Measurements from ENCODE around the gene TM6SF1.

DNA sequence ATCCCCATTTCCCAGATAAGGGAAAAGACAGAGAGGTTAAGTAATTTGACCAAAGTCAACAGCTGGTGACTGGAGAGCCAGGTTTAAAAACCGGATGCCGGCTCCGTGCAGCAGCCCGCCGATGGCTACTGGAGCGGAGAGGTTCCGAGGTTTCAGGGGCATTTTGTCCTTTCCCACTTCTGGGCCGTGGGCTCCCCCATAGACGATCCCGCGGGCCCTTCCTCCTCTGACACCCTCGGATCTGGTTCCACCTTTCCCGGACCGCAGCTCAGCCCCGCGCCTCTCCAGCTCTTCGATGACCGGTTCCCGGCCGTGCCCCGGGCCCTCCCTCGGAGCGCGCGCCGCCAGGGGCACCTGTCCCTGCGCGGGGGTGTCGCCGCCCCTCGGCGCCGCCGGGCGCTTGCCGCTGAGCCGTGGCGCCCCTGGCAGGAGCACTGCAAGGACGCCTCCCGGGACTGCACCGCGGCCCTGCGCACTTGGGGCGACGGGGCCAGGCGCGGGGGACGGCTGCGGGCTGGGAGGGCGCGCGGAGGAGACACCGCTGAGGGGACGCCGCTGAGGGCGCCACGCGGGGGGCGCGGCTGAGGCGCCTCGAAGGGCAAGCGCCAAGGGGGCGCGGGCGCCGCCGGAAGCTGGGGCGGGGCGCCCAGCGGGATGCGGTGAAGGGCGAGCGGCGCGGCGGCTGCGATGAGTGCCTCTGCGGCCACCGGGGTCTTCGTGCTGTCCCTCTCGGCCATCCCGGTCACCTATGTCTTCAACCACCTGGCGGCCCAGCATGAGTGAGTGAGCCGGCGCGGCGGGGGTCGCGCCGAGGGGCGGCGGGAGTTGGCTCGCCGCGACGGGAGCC, at the start of gene TM6SF1:
- TF ChIP-seq, protein P1, sequence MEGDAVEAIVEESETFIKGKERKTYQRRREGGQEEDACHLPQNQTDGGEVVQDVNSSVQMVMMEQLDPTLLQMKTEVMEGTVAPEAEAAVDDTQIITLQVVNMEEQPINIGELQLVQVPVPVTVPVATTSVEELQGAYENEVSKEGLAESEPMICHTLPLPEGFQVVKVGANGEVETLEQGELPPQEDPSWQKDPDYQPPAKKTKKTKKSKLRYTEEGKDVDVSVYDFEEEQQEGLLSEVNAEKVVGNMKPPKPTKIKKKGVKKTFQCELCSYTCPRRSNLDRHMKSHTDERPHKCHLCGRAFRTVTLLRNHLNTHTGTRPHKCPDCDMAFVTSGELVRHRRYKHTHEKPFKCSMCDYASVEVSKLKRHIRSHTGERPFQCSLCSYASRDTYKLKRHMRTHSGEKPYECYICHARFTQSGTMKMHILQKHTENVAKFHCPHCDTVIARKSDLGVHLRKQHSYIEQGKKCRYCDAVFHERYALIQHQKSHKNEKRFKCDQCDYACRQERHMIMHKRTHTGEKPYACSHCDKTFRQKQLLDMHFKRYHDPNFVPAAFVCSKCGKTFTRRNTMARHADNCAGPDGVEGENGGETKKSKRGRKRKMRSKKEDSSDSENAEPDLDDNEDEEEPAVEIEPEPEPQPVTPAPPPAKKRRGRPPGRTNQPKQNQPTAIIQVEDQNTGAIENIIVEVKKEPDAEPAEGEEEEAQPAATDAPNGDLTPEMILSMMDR (IDR thresholded peaks at IDR 0.05): no peak
- TF ChIP-seq EP300 (IDR thresholded peaks at IDR 0.05): no peak

All from ovary (tissue), 3 donors.